ENCODE data around the gene HOXA2. TPM values are rescaled to one million over a fixed set of nuclear protein-coding genes. Genes with fewer than 3 reads are reported as not detected.
A peak's percentile ranks its signal among the peaks of the same experiment; 100 is the strongest.

The HOXA2 gene
- total RNA-seq, 4 donors from 2014 or later: 0.29 to 0.88 (median 0.38) TPM; not detected in 1

DNA sequence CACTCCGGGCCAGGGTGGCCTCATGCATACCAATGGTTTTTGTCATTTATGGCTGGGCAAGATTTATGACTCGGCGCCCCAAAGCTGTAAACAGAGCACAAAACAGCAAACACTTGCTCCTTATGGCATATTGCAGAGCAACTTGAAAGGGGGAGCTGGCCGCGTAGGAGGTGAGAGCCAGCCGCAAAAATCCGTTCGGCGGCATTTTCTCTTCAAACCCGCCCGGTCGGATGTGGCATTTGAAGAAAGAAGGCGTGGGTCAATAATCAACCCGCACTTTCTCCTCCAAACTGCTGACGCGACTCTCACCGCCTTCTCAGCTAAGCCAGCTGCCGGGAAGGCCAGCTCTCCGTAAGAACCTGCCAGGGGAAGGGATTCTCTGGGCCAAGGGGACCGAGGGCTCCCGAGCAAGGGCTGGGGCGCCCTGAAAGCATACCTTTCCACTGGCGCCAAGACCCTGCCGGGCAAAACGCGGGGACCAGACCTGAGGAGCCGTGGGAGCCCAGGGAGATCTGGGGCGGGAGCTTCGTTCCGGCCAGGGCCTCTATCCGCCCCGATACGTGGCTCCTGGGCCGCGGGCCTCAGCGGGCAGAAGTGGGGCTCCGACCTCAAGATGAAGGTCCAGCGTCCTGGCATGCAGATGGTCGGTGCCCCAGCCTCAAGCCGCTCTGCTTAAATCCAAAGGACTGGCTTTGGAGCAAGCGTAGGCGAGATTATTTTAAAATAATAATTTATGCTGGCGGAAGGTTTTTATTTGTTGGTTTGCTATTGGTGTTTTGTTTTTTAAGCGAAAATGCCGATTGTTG, 12.9 kb upstream of the HOXA2 start:
- intact Hi-C loops (cut with DNase I; ENCODE audit: low total_unique reads): no loop called here
- H3K4me1 ChIP-seq: peaks cover 21 to 38% of the 10 kb centered on the region in 2 donors
- no peak for DNase-seq

DNA sequence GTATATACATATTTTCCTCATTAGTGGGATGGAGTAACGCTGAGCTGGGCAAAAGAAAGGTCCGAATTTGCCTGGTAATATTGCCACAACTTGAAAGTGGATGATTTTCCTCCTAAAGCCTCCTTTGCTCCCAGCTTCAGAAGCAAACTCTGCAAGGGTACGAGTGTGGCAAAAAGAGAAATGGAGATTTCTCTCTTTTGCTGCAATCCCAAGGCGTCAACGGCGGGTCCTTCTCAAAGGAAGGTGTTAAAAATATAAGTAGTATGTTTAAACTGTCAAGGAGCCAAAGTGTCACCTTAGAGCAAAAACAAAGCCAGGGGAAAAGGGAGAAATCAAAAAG, 12.4 kb upstream of the HOXA2 start:
- Histone ChIP-seq H3K27ac (peak overlapping the region; percentile 55 to 87 (median 82)), H3K4me1 (peaks cover 21 to 35% of the 10 kb centered on the region in 2 donors), H3K27me3 (no peaks in the 10 kb centered on the region), H3K9me3 (no peaks in the 10 kb centered on the region), H3K36me3 (no peaks in the 10 kb centered on the region), H3K4me3 (peak overlapping the region; percentile 7 to 43 (median 29))
- in situ Hi-C loops (cut with MboI; ENCODE audit: low sequenced_read_pairs in 4 of 4): no loop called here
- intact Hi-C loops (cut with DNase I; ENCODE audit: low total_unique reads): no loop called here
- TF ChIP-seq POLR2A (IDR thresholded peaks at IDR 0.05): no peak
- TF ChIP-seq, protein P1, sequence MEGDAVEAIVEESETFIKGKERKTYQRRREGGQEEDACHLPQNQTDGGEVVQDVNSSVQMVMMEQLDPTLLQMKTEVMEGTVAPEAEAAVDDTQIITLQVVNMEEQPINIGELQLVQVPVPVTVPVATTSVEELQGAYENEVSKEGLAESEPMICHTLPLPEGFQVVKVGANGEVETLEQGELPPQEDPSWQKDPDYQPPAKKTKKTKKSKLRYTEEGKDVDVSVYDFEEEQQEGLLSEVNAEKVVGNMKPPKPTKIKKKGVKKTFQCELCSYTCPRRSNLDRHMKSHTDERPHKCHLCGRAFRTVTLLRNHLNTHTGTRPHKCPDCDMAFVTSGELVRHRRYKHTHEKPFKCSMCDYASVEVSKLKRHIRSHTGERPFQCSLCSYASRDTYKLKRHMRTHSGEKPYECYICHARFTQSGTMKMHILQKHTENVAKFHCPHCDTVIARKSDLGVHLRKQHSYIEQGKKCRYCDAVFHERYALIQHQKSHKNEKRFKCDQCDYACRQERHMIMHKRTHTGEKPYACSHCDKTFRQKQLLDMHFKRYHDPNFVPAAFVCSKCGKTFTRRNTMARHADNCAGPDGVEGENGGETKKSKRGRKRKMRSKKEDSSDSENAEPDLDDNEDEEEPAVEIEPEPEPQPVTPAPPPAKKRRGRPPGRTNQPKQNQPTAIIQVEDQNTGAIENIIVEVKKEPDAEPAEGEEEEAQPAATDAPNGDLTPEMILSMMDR (IDR thresholded peaks at IDR 0.05 in 4 of 5, conservative IDR thresholded peaks at IDR 0.05 in 1 of 5): no peak
- DNase-seq: no peak
- no peak for ATAC-seq

More for the DNA sequence above, 12.9 kb upstream of the HOXA2 start:
- no peaks in the 10 kb centered on the region for H3K9me3 ChIP-seq
- TF ChIP-seq, protein P1 (IDR thresholded peaks at IDR 0.05 in 4 of 5, conservative IDR thresholded peaks at IDR 0.05 in 1 of 5): no peak
- no peak for TF ChIP-seq POLR2A (IDR thresholded peaks at IDR 0.05)
- peak overlapping the region; percentile 7 to 43 (median 29) for H3K4me3 ChIP-seq
- in situ Hi-C loops (cut with MboI; ENCODE audit: low sequenced_read_pairs in 4 of 4): no loop called here
- H3K36me3 ChIP-seq: no peaks in the 10 kb centered on the region
- H3K27ac ChIP-seq: peak overlapping the region; percentile 55 to 87 (median 82)
- no peaks in the 10 kb centered on the region for H3K27me3 ChIP-seq
- ATAC-seq: no peak

DNA sequence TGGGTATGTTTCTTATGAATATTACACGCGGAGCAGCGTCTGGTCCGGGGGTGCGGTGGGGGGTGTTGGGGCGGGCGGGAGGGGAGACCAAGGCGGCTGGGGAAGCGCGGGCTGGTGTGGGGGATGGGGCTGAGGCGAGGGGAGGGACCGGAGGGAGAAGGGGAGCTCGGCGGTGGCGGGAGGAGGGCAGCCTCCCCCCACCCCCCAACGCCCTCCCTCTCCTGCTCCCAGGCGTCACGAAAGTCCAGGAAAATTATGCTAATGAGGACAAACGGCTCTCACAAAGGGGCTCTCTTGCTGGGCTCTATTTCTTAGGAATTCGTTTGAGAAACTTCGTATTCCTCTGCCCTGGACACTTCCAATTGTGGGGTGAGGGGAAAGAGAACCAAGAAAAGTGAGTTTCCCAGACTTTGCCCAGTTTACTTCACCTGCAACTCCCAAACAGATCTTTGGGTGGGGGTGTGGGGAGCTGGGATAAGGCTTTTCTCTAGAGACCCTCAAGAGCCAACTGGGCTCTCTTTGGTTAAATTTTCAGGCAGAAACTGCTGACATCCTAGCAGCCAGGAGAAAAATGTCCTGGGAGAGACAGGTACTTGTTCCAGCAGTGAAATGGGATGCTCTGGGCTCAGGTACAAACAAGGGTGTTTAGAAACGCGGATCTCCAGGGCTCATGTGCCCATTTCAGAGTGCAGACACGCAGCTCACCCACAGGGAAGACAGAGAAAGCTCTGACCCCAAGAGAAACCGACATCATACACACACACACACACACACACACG, 11.7 kb upstream of the HOXA2 start:
- DNase-seq (no peak), ATAC-seq (no peak)
- peak overlapping the region; percentile 79 to 87 (median 82) for H3K27ac ChIP-seq
- H3K27me3 ChIP-seq: no peaks in the 10 kb centered on the region
- in situ Hi-C loops (cut with MboI; ENCODE audit: low sequenced_read_pairs in 4 of 4) (no loop called here), intact Hi-C loops (cut with DNase I; ENCODE audit: low total_unique reads) (no loop called here)
- H3K36me3 ChIP-seq: no peaks in the 10 kb centered on the region
- H3K4me3 ChIP-seq: peak overlapping the region; percentile 53 to 66 (median 58)
- peaks cover 21 to 30% of the 10 kb centered on the region in 2 donors for H3K4me1 ChIP-seq
- TF ChIP-seq, protein P1 (IDR thresholded peaks at IDR 0.05 in 4 of 5, conservative IDR thresholded peaks at IDR 0.05 in 1 of 5): no peak
- TF ChIP-seq POLR2A (IDR thresholded peaks at IDR 0.05): peak in 1 of 2 donors; percentile 7
- no peaks in the 10 kb centered on the region for H3K9me3 ChIP-seq

- no peaks in the 10 kb centered on the region for H3K36me3 ChIP-seq
- H3K27ac ChIP-seq: peak overlapping the region; percentile 79 to 87 (median 82)
- in situ Hi-C loops (cut with MboI; ENCODE audit: low sequenced_read_pairs in 4 of 4): no loop called here
- no peaks in the 10 kb centered on the region for H3K9me3 ChIP-seq
- DNase-seq (no peak), ATAC-seq (peak; percentile 49 to 67)
- intact Hi-C loops (cut with DNase I; ENCODE audit: low total_unique reads): no loop called here
- peak overlapping the region; percentile 53 to 66 (median 58) for H3K4me3 ChIP-seq
- H3K27me3 ChIP-seq: no peaks in the 10 kb centered on the region
- H3K4me1 ChIP-seq: peaks cover 21 to 30% of the 10 kb centered on the region in 2 donors
- TF ChIP-seq POLR2A (IDR thresholded peaks at IDR 0.05): no peak
- TF ChIP-seq, protein P1 (IDR thresholded peaks at IDR 0.05 in 4 of 5, conservative IDR thresholded peaks at IDR 0.05 in 1 of 5): no peak
These were observed 10.8 kb upstream of the HOXA2 start for GRCh38 chr7:27112955-27113949.

Measured in gastrocnemius medialis (tissue), 4 donors.